IMR-90 (cell line): ENCODE results near the gene STEAP3. TPM values are rescaled to one million over a fixed set of nuclear protein-coding genes. Genes with fewer than 3 reads are reported as not detected.
A peak's percentile ranks its signal among the peaks of the same experiment; 100 is the strongest.

Experiments
- ATAC-seq: fragments of 200-7000 bp; cut with Tn5 transposase; 2 replicates; pipeline ENCODE4 v1.9.1; 2020; ENCODE audit warnings: low read depth, mild to moderate bottlenecking, moderate library complexity
- BruUV-seq: library from RNA; stranded (reverse); fragments of 400-500 nt; replicated peaks from 2 replicates; lab custom pipeline; 2021; lab: Mats Ljungman, UMichigan
- CTCF ChIA-PET: fragments of 300-600 bp; formaldehyde crosslinking; extraction: SDS; loops from one replicate; lab custom pipeline; 2021; ENCODE audit warnings: antibody characterized with exemption; lab: Yijun Ruan, JAX
- POLR2A ChIA-PET: fragments of 300-600 bp; sonication (Branson Sonifier 250); formaldehyde crosslinking; loops from one replicate; lab custom pipeline; 2022; ENCODE audit warnings: antibody characterized with exemption; ENCODE audit not compliant: unreplicated experiment; lab: Charles Lee
- DNase-seq: peaks from one replicate; pipeline ENCODE4 v3.0.0; 2013
- H2AFZ ChIP-seq: replicated peaks from 2 replicates; pipeline ENCODE3; 2013; ENCODE audit warnings: low read length, mild to moderate bottlenecking; ENCODE audit not compliant: poor library complexity
- H2AK5ac ChIP-seq: 2 replicates; pipeline ENCODE4 v1.6.1; 2013; ENCODE audit warnings: low read depth, low read length, inconsistent platforms
- H2AK9ac ChIP-seq: replicated peaks from 2 replicates; pipeline ENCODE3; 2013; ENCODE audit warnings: mild to moderate bottlenecking, low read depth, low read length, moderate library complexity; ENCODE audit not compliant: poor library complexity
- H2BK120ac ChIP-seq: 2 replicates; pipeline ENCODE4 v1.6.1; 2013; ENCODE audit warnings: low read depth, low read length, inconsistent platforms
- H2BK15ac ChIP-seq: 3 replicates; pipeline ENCODE4 v1.6.1; 2013; ENCODE audit warnings: low read depth, low read length, inconsistent platforms
- H2BK20ac ChIP-seq: 2 replicates; pipeline ENCODE4 v1.6.1; 2013; ENCODE audit warnings: low read depth, mild to moderate bottlenecking, inconsistent platforms, low read length, moderate library complexity
- H2BK5ac ChIP-seq: 2 replicates; pipeline ENCODE4 v1.6.1; 2013; ENCODE audit warnings: mild to moderate bottlenecking, low read depth, low read length, inconsistent platforms; ENCODE audit not compliant: poor library complexity, severe bottlenecking
- H3K14ac ChIP-seq: replicated peaks from 2 replicates; pipeline ENCODE4 v1.6.1; 2013; ENCODE audit warnings: low read depth, low read length, inconsistent platforms
- H3K18ac ChIP-seq: 2 replicates; pipeline ENCODE4 v1.6.1; 2013; ENCODE audit warnings: low read depth, low read length, control low read depth
- H3K23ac ChIP-seq: 2 replicates; pipeline ENCODE4 v1.6.1; 2013; ENCODE audit warnings: low read depth, low read length, inconsistent platforms
- H3K27ac ChIP-seq: 2 replicates; pipeline ENCODE4 v1.5.1; 2013; ENCODE audit warnings: mild to moderate bottlenecking, control low read depth, low read length; ENCODE audit not compliant: insufficient read depth
- H3K27me3 ChIP-seq: 2 replicates; pipeline ENCODE4 v1.6.1; 2013; ENCODE audit warnings: low read length; ENCODE audit not compliant: control insufficient read depth, insufficient read depth
- H3K36me3 ChIP-seq: 2 replicates; pipeline ENCODE4 v1.6.1; 2013; ENCODE audit warnings: low read length, mixed read lengths; ENCODE audit not compliant: control insufficient read depth, insufficient read depth
- H3K4ac ChIP-seq: 2 replicates; pipeline ENCODE4 v1.6.1; 2013; ENCODE audit warnings: low read depth, low read length, inconsistent platforms
- H3K4me1 ChIP-seq: 2 replicates; pipeline ENCODE4 v1.6.1; 2013; ENCODE audit warnings: low read length, mixed read lengths; ENCODE audit not compliant: control insufficient read depth, insufficient read depth
- H3K4me2 ChIP-seq: 2 replicates; pipeline ENCODE4 v1.6.1; 2013; ENCODE audit warnings: low read depth, mild to moderate bottlenecking, control low read depth, low read length, moderate library complexity
- H3K4me3 ChIP-seq: 2 replicates; pipeline ENCODE4 v1.5.1; 2013; ENCODE audit warnings: low read depth, mild to moderate bottlenecking, control low read depth, low read length, moderate library complexity; ENCODE audit not compliant: insufficient read depth
- H3K56ac ChIP-seq: 2 replicates; pipeline ENCODE4 v1.6.1; 2013; ENCODE audit warnings: low read length, inconsistent platforms; ENCODE audit not compliant: insufficient read depth; ENCODE audit errors: extremely low read depth
- H3K79me1 ChIP-seq, 2 experiments: 2 replicates each; pipeline ENCODE4 v1.6.1; 2013; ENCODE audit warnings: low read length in 2 of 2, inconsistent platforms in 1 of 2, low read depth in 1 of 2
- H3K9ac ChIP-seq: 2 replicates; pipeline ENCODE4 v1.6.1; 2013; ENCODE audit warnings: low read depth, low read length, control low read depth
- H3K9me1 ChIP-seq: 2 replicates; pipeline ENCODE4 v1.6.1; 2013; ENCODE audit warnings: low read length, inconsistent platforms; ENCODE audit not compliant: insufficient read depth
- H3K9me3 ChIP-seq: 2 replicates; pipeline ENCODE4 v1.6.1; 2013; ENCODE audit warnings: low read length; ENCODE audit not compliant: control insufficient read depth, insufficient read depth
- H4K20me1 ChIP-seq: 2 replicates; pipeline ENCODE4 v1.6.1; 2013; ENCODE audit warnings: low read length, inconsistent platforms; ENCODE audit not compliant: insufficient read depth
- H4K5ac ChIP-seq: 2 replicates; pipeline ENCODE4 v1.6.1; 2013; ENCODE audit warnings: mild to moderate bottlenecking, low read depth, low read length, control low read depth
- H4K8ac ChIP-seq, 2 experiments: 2 replicates each; pipeline ENCODE4 v1.6.1; 2013; ENCODE audit warnings: low read depth in 2 of 2, low read length in 2 of 2, control low read depth in 1 of 2, inconsistent platforms in 1 of 2
- H4K91ac ChIP-seq: 2 replicates; pipeline ENCODE4 v1.6.1; 2013; ENCODE audit warnings: low read depth, low read length, inconsistent platforms; ENCODE audit not compliant: insufficient read depth
- BHLHE40 ChIP-seq: fragments of 150-350 bp; IDR thresholded peaks from 2 replicates; pipeline ENCODE4 v1.6.1; 2016; ENCODE audit warnings: mild to moderate bottlenecking, low read depth, low read length
- CEBPB ChIP-seq: IDR thresholded peaks from 2 replicates; pipeline ENCODE4 v1.6.1; 2012; ENCODE audit warnings: low read depth, low read length, improper control_type of control experiment
- CTCF ChIP-seq: conservative IDR thresholded peaks from 2 replicates; pipeline ENCODE4 v1.5.1; 2012; ENCODE audit warnings: mild to moderate bottlenecking, low read depth, low read length, improper control_type of control experiment
- ELK1 ChIP-seq: fragments of 150-350 bp; IDR thresholded peaks from 2 replicates; pipeline ENCODE4 v1.6.1; 2016; ENCODE audit warnings: low read depth, mild to moderate bottlenecking, low read length, moderate library complexity, borderline replicate concordance
- FOS ChIP-seq: fragments of 150-350 bp; IDR thresholded peaks from 2 replicates; pipeline ENCODE4 v1.6.1; 2016; ENCODE audit warnings: low read depth, low read length
- MAFK ChIP-seq: IDR thresholded peaks from 2 replicates; pipeline ENCODE4 v1.6.1; 2012; ENCODE audit warnings: low read depth, low read length, improper control_type of control experiment
- MAZ ChIP-seq: IDR thresholded peaks from 2 replicates; pipeline ENCODE4 v1.6.1; 2012; ENCODE audit warnings: low read depth, mild to moderate bottlenecking, low read length, improper control_type of control experiment, moderate library complexity, borderline replicate concordance
- MXI1 ChIP-seq: IDR thresholded peaks from 2 replicates; pipeline ENCODE4 v1.6.1; 2012; ENCODE audit warnings: low read depth, mild to moderate bottlenecking, low read length, moderate library complexity, borderline replicate concordance
- NFE2L2 ChIP-seq: fragments of 150-350 bp; IDR thresholded peaks from 2 replicates; pipeline ENCODE4 v1.6.1; 2016; ENCODE audit warnings: low read depth, mild to moderate bottlenecking, low read length
- POLR2A ChIP-seq: IDR thresholded peaks from 2 replicates; pipeline ENCODE4 v1.6.1; 2012; ENCODE audit warnings: mild to moderate bottlenecking, low read depth, low read length
- RAD21 ChIP-seq: IDR thresholded peaks from 2 replicates; pipeline ENCODE4 v1.6.1; 2012; ENCODE audit warnings: low read length, improper control_type of control experiment
- RCOR1 ChIP-seq: IDR thresholded peaks from 2 replicates; pipeline ENCODE4 v1.6.1; 2012; ENCODE audit warnings: mild to moderate bottlenecking, low read length, improper control_type of control experiment; ENCODE audit not compliant: insufficient replicate concordance
- RFX5 ChIP-seq: IDR thresholded peaks from 2 replicates; pipeline ENCODE4 v1.8.0; 2012; ENCODE audit warnings: low read depth, mild to moderate bottlenecking, low read length, moderate library complexity
- SMC3 ChIP-seq: fragments of 150-350 bp; IDR thresholded peaks from 2 replicates; pipeline ENCODE4 v1.6.1; 2016; ENCODE audit warnings: low read depth, mild to moderate bottlenecking, antibody characterized with exemption, low read length, moderate library complexity
- USF2 ChIP-seq: fragments of 150-350 bp; IDR thresholded peaks from 2 replicates; pipeline ENCODE4 v1.6.1; 2017; ENCODE audit warnings: mild to moderate bottlenecking, antibody characterized with exemption, low read length, low read depth
- WGBS, 2 experiments: methylation state at CpG; one replicate each; pipeline versions ENCODE4 v1.1.5 to v1.1.7; 2013; ENCODE audit warnings: missing lambda C conversion rate in 2 of 2; ENCODE audit not compliant: insufficient read length in 1 of 2; ENCODE audit errors: extremely low coverage in 2 of 2; 5-methylcytosine and 5-hydroxymethylcytosine counted together
- dilution Hi-C: fragments of 300-500 bp; cut with HindIII; formaldehyde crosslinking; loops from one replicate; pipeline ENCODE4 v1.14.3; 2018; ENCODE audit warnings: low sequenced_read_pairs; ENCODE audit not compliant: unreplicated experiment
- in situ Hi-C: fragments of 300-500 bp; cut with MboI; formaldehyde crosslinking; loops from 3 replicates; pipeline ENCODE4 v1.14.3; 2019; ENCODE audit warnings: low sequenced_read_pairs, inconsistent platforms, mixed read lengths
- intact Hi-C: fragments of 100-400 bp; cut with micrococcal nuclease; formaldehyde crosslinking; loops from 2 replicates; pipeline ENCODE4 v1.10.0; 2022
- polyA plus RNA-seq, 3 experiments: library from polyadenylated mRNA; depleted of rRNA; stranded (reverse); fragments of >200 nt; gene quantifications; 2 replicates each; pipeline ENCODE4 v1.2.3, GENCODE V29; 2012; ENCODE audit warnings: low replicate concordance in 1 of 3
- total RNA-seq: library from RNA; depleted of rRNA; stranded (reverse); fragments of >200 nt; gene quantifications from 2 replicates; pipeline ENCODE4 v1.2.3, GENCODE V29; 2012

STEAP3 gene
- total and polyA plus RNA-seq, 2 of the 4 experiments (the other 2 are of a cell fraction), result 19.4 to 43.9 TPM

GRCh38 chr2:119261493-119262225, 38.0 kb downstream of the STEAP3 start:
- dilution Hi-C loops (no loop called here), in situ Hi-C loops (loop anchor here (25.0 kb wide), 1 partner anchor 99 kb away; the partner anchor contains the start of gene C1QL2), intact Hi-C loops (no loop called here)
- POLR2A ChIA-PET, result no interaction called here
- H4K20me1 ChIP-seq, result no peaks in the 10 kb centered on the region
- no peak overlapping the region for H3K56ac ChIP-seq
- peak overlapping the region; percentile 73 for H4K91ac ChIP-seq
- no peaks in the 10 kb centered on the region for H3K27me3 ChIP-seq
- 83% methylated on average over 4 of the region's 17 CpGs; no CpG with 5 or more reads in 1 of the 2 experiments for WGBS, 2 experiments
- peak overlapping the region; percentile 66 for H3K4ac ChIP-seq
- H3K14ac ChIP-seq, result no peak overlapping the region; the same call in 1 of the 2 replicates
- no TSS peak for BruUV-seq
- H3K79me1 ChIP-seq, result no peaks in the 10 kb centered on the region
- no peaks in the 10 kb centered on the region for H3K9me3 ChIP-seq
- H2AFZ ChIP-seq, result no peak overlapping the region
- no peak overlapping the region for H3K9ac ChIP-seq
- H2BK120ac ChIP-seq, result peak overlapping the region; percentile 33
- H3K23ac ChIP-seq, result peak overlapping the region; percentile 84; the same call in 1 of the 2 replicates
- no peak overlapping the region; the same call in 2 of the 3 replicates for H2BK15ac ChIP-seq
- DNase-seq, result no peak
- H3K18ac ChIP-seq, result no peak overlapping the region
- CTCF ChIA-PET, result no interaction called here
- peak overlapping the region; percentile 56 for H2AK5ac ChIP-seq
- H4K5ac ChIP-seq, result no peak overlapping the region
- H2AK9ac ChIP-seq, result peak overlapping the region; percentile 80
- no peak overlapping the region for H2BK5ac ChIP-seq
- H3K4me1 ChIP-seq, result peaks cover 8% of the 10 kb centered on the region
- no peak overlapping the region for H4K8ac ChIP-seq
- no peak overlapping the region for H3K4me2 ChIP-seq
- no peaks in the 10 kb centered on the region for H3K36me3 ChIP-seq
- H3K27ac ChIP-seq, result no peak overlapping the region
- no peak overlapping the region for H3K4me3 ChIP-seq
- ATAC-seq, result no peak
- H2BK20ac ChIP-seq, result peak overlapping the region; percentile 52
- H3K9me1 ChIP-seq, result peaks cover 16% of the 10 kb centered on the region
- no peak for TF ChIP-seq NFE2L2
- TF ChIP-seq SMC3, result no peak
- TF ChIP-seq CEBPB, result no peak
- TF ChIP-seq MXI1, result no peak
- TF ChIP-seq POLR2A, result no peak
- no peak for TF ChIP-seq RAD21
- no peak for TF ChIP-seq ELK1
- no peak for TF ChIP-seq FOS
- TF ChIP-seq RCOR1, result no peak
- TF ChIP-seq MAFK, result no peak
- TF ChIP-seq BHLHE40, result no peak
- TF ChIP-seq USF2, result no peak
- no peak for TF ChIP-seq RFX5
- no peak for TF ChIP-seq CTCF
- TF ChIP-seq MAZ, result no peak
